Bronchial epithelial cell (primary cell): ENCODE measurements around the gene POLR2H. TPM values are rescaled to one million over a fixed set of nuclear protein-coding genes. Genes with fewer than 3 reads are reported as not detected.

Source experiments
- DNase-seq: peaks from one replicate; pipeline ENCODE4 v3.0.0-alpha.2; 2010; ENCODE audit warnings: low read depth
- FAIRE-seq: peaks from 2 replicates; lab custom pipeline; 2011; peaks lifted over from hg19 to GRCh38; lab: Jason Lieb, UNC
- H3K27me3 ChIP-seq: 2 replicates; pipeline ENCODE4 v1.5.1; 2011; ENCODE audit warnings: low read length; ENCODE audit not compliant: control insufficient read depth, insufficient read depth
- H3K36me3 ChIP-seq: 2 replicates; pipeline ENCODE4 v1.5.1; 2011; ENCODE audit warnings: low read length; ENCODE audit not compliant: control insufficient read depth, insufficient read depth
- H3K4me3 ChIP-seq: 2 replicates; pipeline ENCODE4 v1.5.1; 2011; ENCODE audit warnings: mild to moderate bottlenecking, low read depth, low read length, control low read depth
- CTCF ChIP-seq: IDR thresholded peaks from 2 replicates; pipeline ENCODE4 v1.5.1; 2011; ENCODE audit warnings: mild to moderate bottlenecking, moderate library complexity, low read length, control low read depth, inconsistent platforms; ENCODE audit not compliant: insufficient read depth, severe bottlenecking
- total RNA-seq: library from RNA; depleted of rRNA; stranded (reverse); fragments of >200 nt; gene quantifications from 2 replicates; pipeline ENCODE4 v1.2.1, GENCODE V29; 2014

The POLR2H gene
- total RNA-seq, 1 donor from 2014 or later, result 112 TPM

- H3K36me3 ChIP-seq, result peaks cover 23% of the 10 kb centered on the region
- no peak overlapping the region for H3K4me3 ChIP-seq
- no peak for TF ChIP-seq CTCF
- FAIRE-seq (peak; percentile 85), DNase-seq (peak; percentile 84)
- H3K27me3 ChIP-seq, result no peaks in the 10 kb centered on the region
Measured at GRCh38 chr3:184341925-184342324, 19.6 kb upstream of the POLR2H start.

DNA sequence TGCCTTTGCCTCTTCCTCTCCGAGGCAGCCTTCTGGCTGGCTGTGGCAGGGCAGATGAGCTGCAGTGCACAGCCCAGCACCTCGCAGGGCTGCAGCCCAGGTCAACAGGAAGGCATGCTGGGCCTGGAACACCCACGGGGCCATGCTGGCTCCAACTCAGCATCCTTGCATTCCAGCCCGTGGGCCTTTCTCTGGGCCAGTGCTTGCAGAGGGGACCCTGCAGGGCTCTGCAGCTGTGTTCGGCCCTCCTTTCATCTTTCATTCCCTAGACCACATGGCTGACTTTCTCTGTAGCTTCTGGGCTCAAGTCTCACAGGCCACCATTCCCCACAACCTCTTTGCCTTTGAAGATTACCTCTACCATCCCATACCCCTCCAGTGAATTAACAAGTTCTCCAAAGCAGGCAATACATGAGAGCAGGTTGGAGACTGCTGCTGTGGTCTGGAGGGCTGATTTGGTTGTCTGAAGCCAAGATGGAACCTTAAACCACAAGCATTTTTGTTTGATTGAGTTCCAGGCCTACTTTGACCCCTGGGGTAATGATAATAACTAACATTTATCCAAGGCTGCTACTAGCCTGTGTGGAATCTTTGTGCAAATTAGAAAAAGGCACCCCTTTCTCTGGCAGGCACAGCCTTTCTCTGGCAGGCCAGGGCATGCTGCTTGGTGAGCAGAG lies 18.2 kb upstream of the POLR2H start:
- Histone ChIP-seq H3K4me3 (no peak overlapping the region), H3K27me3 (no peaks in the 10 kb centered on the region), H3K36me3 (peaks cover 23% of the 10 kb centered on the region)
- DNase-seq, result no peak
- no peak for FAIRE-seq
- no peak for TF ChIP-seq CTCF

DNA sequence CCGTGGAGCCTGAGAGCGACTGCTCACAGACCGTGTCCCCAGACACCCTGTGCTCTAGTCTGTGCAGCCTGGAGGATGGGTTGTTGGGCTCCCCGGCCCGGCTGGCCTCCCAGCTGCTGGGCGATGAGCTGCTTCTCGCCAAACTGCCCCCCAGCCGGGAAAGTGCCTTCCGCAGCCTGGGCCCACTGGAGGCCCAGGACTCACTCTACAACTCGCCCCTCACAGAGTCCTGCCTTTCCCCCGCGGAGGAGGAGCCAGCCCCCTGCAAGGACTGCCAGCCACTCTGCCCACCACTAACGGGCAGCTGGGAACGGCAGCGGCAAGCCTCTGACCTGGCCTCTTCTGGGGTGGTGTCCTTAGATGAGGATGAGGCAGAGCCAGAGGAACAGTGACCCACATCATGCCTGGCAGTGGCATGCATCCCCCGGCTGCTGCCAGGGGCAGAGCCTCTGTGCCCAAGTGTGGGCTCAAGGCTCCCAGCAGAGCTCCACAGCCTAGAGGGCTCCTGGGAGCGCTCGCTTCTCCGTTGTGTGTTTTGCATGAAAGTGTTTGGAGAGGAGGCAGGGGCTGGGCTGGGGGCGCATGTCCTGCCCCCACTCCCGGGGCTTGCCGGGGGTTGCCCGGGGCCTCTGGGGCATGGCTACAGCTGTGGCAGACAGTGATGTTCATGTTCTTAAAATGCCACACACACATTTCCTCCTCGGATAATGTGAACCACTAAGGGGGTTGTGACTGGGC lies 16.8 kb upstream of the POLR2H start:
- no peak for FAIRE-seq
- Histone ChIP-seq H3K36me3 (peaks cover 23% of the 10 kb centered on the region), H3K4me3 (no peak overlapping the region), H3K27me3 (no peaks in the 10 kb centered on the region)
- TF ChIP-seq CTCF, result no peak
- DNase-seq, result no peak

- Histone ChIP-seq H3K4me3 (no peak overlapping the region), H3K36me3 (peaks cover 23% of the 10 kb centered on the region), H3K27me3 (no peaks in the 10 kb centered on the region)
- peak; percentile 74 for TF ChIP-seq CTCF
- DNase-seq (peak; percentile 66), FAIRE-seq (no peak)
Measured at GRCh38 chr3:184345317-184346144, 16.0 kb upstream of the POLR2H start.

DNA sequence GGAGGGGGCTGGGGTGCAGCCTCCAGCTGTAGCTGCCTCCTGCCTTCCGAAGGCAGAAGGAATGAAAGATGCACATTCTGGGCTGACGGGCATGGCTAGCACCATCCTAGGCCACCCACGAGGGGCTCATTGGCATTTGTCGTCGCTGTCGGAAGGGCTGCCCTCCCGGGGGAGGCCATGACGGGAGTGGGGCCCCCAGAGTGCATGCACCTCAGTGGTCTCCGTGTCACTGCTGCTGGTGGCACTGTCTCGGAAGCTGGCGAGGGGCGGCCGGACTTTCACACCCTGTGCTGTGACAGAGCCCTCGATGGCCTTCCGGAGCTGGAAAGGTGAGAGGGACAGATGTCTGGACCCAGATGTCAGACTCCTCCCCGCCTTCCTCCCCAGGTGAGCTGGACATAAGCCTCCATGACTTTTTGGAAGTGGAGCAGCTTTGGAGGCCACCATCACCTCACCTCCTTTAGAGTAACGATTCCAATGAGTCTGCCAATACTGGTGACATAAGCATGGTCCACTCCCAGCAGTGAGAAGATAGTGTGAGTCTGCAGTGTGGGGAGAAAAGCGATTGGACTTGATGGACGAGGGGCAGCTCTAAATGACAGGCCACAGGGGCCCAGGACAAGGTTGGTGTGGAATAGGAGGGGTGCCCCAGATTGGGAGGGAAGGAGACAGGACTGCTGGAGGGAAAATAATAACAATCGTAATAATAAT lies 14.9 kb upstream of the POLR2H start:
- Histone ChIP-seq H3K4me3 (no peak overlapping the region), H3K36me3 (peaks cover 19% of the 10 kb centered on the region), H3K27me3 (no peaks in the 10 kb centered on the region)
- FAIRE-seq (no peak), DNase-seq (no peak)
- no peak for TF ChIP-seq CTCF
